H9 (cell line): ENCODE results near the gene HTRA1. TPM values are rescaled to one million over a fixed set of nuclear protein-coding genes. Genes with fewer than 3 reads are reported as not detected.

ENCODE experiments used
- DNase-seq: peaks from one replicate; pipeline ENCODE4 v3.0.0-alpha.2; 2017
- H2AFZ ChIP-seq: one replicate; pipeline ENCODE4 v1.6.1; 2013; ENCODE audit warnings: mild to moderate bottlenecking, low read length, control low read depth, moderate library complexity
- H2AK5ac ChIP-seq: 2 replicates; pipeline ENCODE4 v1.6.1; 2013; ENCODE audit warnings: low read length, control low read depth, mixed read lengths; ENCODE audit not compliant: insufficient read length
- H2BK120ac ChIP-seq: one replicate; pipeline ENCODE4 v1.6.1; 2013; ENCODE audit warnings: low read depth, mild to moderate bottlenecking, low read length, control low read depth, inconsistent platforms; ENCODE audit not compliant: poor library complexity, severe bottlenecking
- H2BK12ac ChIP-seq: 2 replicates; pipeline ENCODE4 v1.6.1; 2013; ENCODE audit warnings: low read length, control low read depth, mixed read lengths, low read depth; ENCODE audit not compliant: insufficient read length
- H2BK15ac ChIP-seq: 2 replicates; pipeline ENCODE4 v1.6.1; 2013; ENCODE audit warnings: low read depth, low read length, control low read depth
- H2BK20ac ChIP-seq: one replicate; pipeline ENCODE4 v1.6.1; 2013; ENCODE audit warnings: low read depth, mild to moderate bottlenecking, low read length, control low read depth, inconsistent platforms; ENCODE audit not compliant: poor library complexity, severe bottlenecking
- H2BK5ac ChIP-seq: 2 replicates; pipeline ENCODE4 v1.6.1; 2013; ENCODE audit warnings: low read length, control low read depth, mixed read lengths; ENCODE audit not compliant: insufficient read length
- H3K14ac ChIP-seq: 2 replicates; pipeline ENCODE4 v1.6.1; 2013; ENCODE audit warnings: low read length, control low read depth; ENCODE audit not compliant: insufficient read depth
- H3K18ac ChIP-seq: 2 replicates; pipeline ENCODE4 v1.6.1; 2013; ENCODE audit warnings: low read depth, mild to moderate bottlenecking, mixed read lengths, low read length, control low read depth; ENCODE audit not compliant: insufficient read length
- H3K23ac ChIP-seq: 2 replicates; pipeline ENCODE4 v1.6.1; 2013; ENCODE audit warnings: low read length, control low read depth, mixed read lengths, low read depth; ENCODE audit not compliant: insufficient read length
- H3K23me2 ChIP-seq: 2 replicates; pipeline ENCODE4 v1.6.1; 2013; ENCODE audit warnings: low read depth, mild to moderate bottlenecking, mixed read lengths, low read length, control low read depth; ENCODE audit not compliant: insufficient read length, poor library complexity, severe bottlenecking
- H3K27ac ChIP-seq: 2 replicates; pipeline ENCODE4 v1.5.1; 2013; ENCODE audit warnings: low read length, control low read depth, mixed read lengths, low read depth; ENCODE audit not compliant: insufficient read length
- H3K27me3 ChIP-seq: 2 replicates; pipeline ENCODE4 v1.6.1; 2013; ENCODE audit warnings: low read length, control low read depth, inconsistent platforms; ENCODE audit not compliant: insufficient read depth
- H3K4ac ChIP-seq: 2 replicates; pipeline ENCODE4 v1.6.1; 2013; ENCODE audit warnings: low read depth, mild to moderate bottlenecking, control low read depth, inconsistent platforms, low read length, moderate library complexity
- H3K4me1 ChIP-seq: 2 replicates; pipeline ENCODE4 v1.6.1; 2013; ENCODE audit warnings: low read length, control low read depth, inconsistent platforms; ENCODE audit not compliant: insufficient read depth
- H3K4me2 ChIP-seq: 2 replicates; pipeline ENCODE4 v1.6.1; 2013; ENCODE audit warnings: low read length, control low read depth, mixed read lengths; ENCODE audit not compliant: insufficient read length, insufficient read depth
- H3K56ac ChIP-seq: 2 replicates; pipeline ENCODE4 v1.6.1; 2013; ENCODE audit warnings: low read depth, mild to moderate bottlenecking, mixed read lengths, low read length, control low read depth; ENCODE audit not compliant: insufficient read length
- H3K79me1 ChIP-seq: 2 replicates; pipeline ENCODE4 v1.6.1; 2013; ENCODE audit warnings: low read depth, mild to moderate bottlenecking, moderate library complexity, low read length, control low read depth, inconsistent platforms; ENCODE audit not compliant: insufficient read depth, poor library complexity, severe bottlenecking
- H3K79me2 ChIP-seq: 2 replicates; pipeline ENCODE4 v1.6.1; 2013; ENCODE audit warnings: low read length, control low read depth, inconsistent platforms; ENCODE audit not compliant: insufficient read depth
- H3K9ac ChIP-seq: 2 replicates; pipeline ENCODE4 v1.6.1; 2013; ENCODE audit warnings: low read length, control low read depth, mixed read lengths; ENCODE audit not compliant: insufficient read length; ENCODE audit errors: extremely low read depth
- H3K9me3 ChIP-seq: one replicate; pipeline ENCODE4 v1.6.1; 2013; ENCODE audit warnings: low read depth, low read length, inconsistent platforms; ENCODE audit not compliant: control insufficient read depth
- H3T11ph ChIP-seq: one replicate; pipeline ENCODE4 v1.6.1; 2013; ENCODE audit warnings: mild to moderate bottlenecking, low read length, control low read depth, inconsistent platforms
- H4K20me1 ChIP-seq: one replicate; pipeline ENCODE4 v1.6.1; 2013; ENCODE audit not compliant: control insufficient read depth, insufficient read length, insufficient read depth
- H4K5ac ChIP-seq: 2 replicates; pipeline ENCODE4 v1.6.1; 2013; ENCODE audit warnings: low read depth, mild to moderate bottlenecking, mixed read lengths, low read length, control low read depth; ENCODE audit not compliant: insufficient read length
- H4K8ac ChIP-seq: replicated peaks from 2 replicates; pipeline ENCODE4 v1.6.1; 2013; ENCODE audit warnings: low read length, control low read depth, mixed read lengths, low read depth; ENCODE audit not compliant: insufficient read length
- H4K91ac ChIP-seq: 2 replicates; pipeline ENCODE4 v1.6.1; 2013; ENCODE audit warnings: low read depth, mild to moderate bottlenecking, moderate library complexity, mixed read lengths, low read length, control low read depth; ENCODE audit not compliant: insufficient read length
- H3K27ac Mint-ChIP-seq, 3 experiments: 2 replicates in 2 of 3; 3 replicates in 1 of 3; pipeline ENCODE4 v1.8.0; 2020 to 2021; ENCODE audit warnings: mixed read lengths in 3 of 3, mild to moderate bottlenecking in 1 of 3, moderate library complexity in 1 of 3
- H3K27me3 Mint-ChIP-seq: 2 replicates; pipeline ENCODE4 v1.8.0; 2021; ENCODE audit warnings: low read depth, mild to moderate bottlenecking, moderate library complexity, mixed read lengths
- H3K36me3 Mint-ChIP-seq, 3 experiments: 2 replicates in 2 of 3; 3 replicates in 1 of 3; pipeline ENCODE4 v1.8.0; 2020 to 2021; ENCODE audit warnings: low read depth in 3 of 3, mixed read lengths in 3 of 3; ENCODE audit not compliant: insufficient read depth in 1 of 3
- H3K4me1 Mint-ChIP-seq, 2 experiments: 2 replicates each; pipeline ENCODE4 v1.8.0; 2020; ENCODE audit warnings: mixed read lengths in 2 of 2
- H3K4me3 Mint-ChIP-seq, 2 experiments: 2 replicates in 1 of 2; 3 replicates in 1 of 2; pipeline ENCODE4 v1.8.0; 2020 to 2021; ENCODE audit warnings: mild to moderate bottlenecking in 2 of 2, mixed read lengths in 2 of 2, moderate library complexity in 1 of 2
- H3K9me3 Mint-ChIP-seq, 2 experiments: 2 replicates in 1 of 2; 3 replicates in 1 of 2; pipeline ENCODE4 v1.8.0; 2020; ENCODE audit warnings: mild to moderate bottlenecking in 2 of 2, mixed read lengths in 2 of 2, moderate library complexity in 1 of 2
- CTCF ChIP-seq: fragments of 200-600 bp; sonication (generic); conservative IDR thresholded peaks from 3 replicates; pipeline ENCODE4 v1.8.0; 2021; ENCODE audit warnings: antibody characterized with exemption, mild to moderate bottlenecking
- WGBS: extraction: QIAGEN DNeasy Blood & Tissue Kit; methylation state at CpG from one replicate; pipeline ENCODE4 v1.1.7; 2013; ENCODE audit warnings: missing lambda C conversion rate, low lambda C conversion rate, mixed read lengths; ENCODE audit not compliant: insufficient read length; ENCODE audit errors: extremely low coverage; 5-methylcytosine and 5-hydroxymethylcytosine counted together
- total RNA-seq: library from RNA; stranded (reverse); gene quantifications from 2 replicates; pipeline ENCODE4 v1.2.1, GENCODE V29; 2021

The HTRA1 gene
- total RNA-seq, 1 experiment from 2014 or later, result 11.1 TPM

DNA sequence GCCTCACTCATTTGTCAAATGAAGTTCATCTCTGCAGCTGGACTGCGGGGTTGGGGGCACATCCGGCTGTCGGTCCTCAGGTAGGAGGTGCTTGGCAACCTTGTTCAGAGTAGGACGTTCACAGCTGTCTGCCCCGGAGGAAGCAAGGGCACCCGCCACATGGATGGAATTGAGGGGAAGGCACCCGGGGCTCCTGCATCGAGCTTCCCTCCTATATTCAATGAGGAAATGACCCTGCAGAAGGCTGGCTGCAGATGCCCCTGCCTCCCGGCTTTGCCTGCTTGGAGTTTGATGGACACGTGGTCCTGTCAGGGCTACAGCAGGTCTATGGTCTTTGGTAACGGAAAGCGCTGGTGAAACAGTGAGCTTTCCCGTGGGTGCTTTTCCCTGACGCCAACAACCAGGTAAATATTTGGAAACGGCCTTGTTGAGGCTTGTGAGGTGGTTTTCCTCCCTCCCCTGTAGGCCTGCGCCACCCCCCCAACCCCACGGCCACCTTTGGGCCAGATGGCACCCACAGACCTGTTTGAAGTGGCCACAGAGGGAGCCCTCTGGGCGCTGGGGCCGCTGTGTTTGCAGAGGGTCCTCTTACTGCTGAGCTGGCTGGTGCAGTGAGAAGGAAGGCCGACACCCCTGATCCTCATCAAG is 32.9 kb downstream of the HTRA1 start:
- H3K27me3 ChIP-seq, result no peaks in the 10 kb centered on the region
- H3K79me1 ChIP-seq, result no peaks in the 10 kb centered on the region
- H3K27ac ChIP-seq, result no peak overlapping the region
- no peak overlapping the region for H4K8ac ChIP-seq
- H4K91ac ChIP-seq, result no peak overlapping the region
- no CpG with 5 or more reads among the region's 20 CpGs for WGBS
- H3K9ac ChIP-seq, result no peak overlapping the region
- H3K4me1 ChIP-seq, result no peaks in the 10 kb centered on the region
- peaks cover 2% of the 10 kb centered on the region; the same call in 1 of the 2 replicates for H3K27me3 Mint-ChIP-seq
- TF ChIP-seq CTCF, result no peak
- no peaks in the 10 kb centered on the region for H3K23me2 ChIP-seq
- H3K56ac ChIP-seq, result no peak overlapping the region
- peak overlapping the region in 2 of 3 experiments; percentile 39 to 79; a peak in 1 of 7 replicates for H3K27ac Mint-ChIP-seq
- H3K23ac ChIP-seq, result no peak overlapping the region
- no peak overlapping the region for H2AFZ ChIP-seq
- no peaks in the 10 kb centered on the region for H3K79me2 ChIP-seq
- H3K18ac ChIP-seq, result no peak overlapping the region
- H3K14ac ChIP-seq, result no peak overlapping the region
- no peak overlapping the region for H3K4me2 ChIP-seq
- H2BK20ac ChIP-seq, result no peak overlapping the region
- H2BK15ac ChIP-seq, result no peak overlapping the region
- H4K5ac ChIP-seq, result no peak overlapping the region
- peaks cover 5 to 15% of the 10 kb centered on the region in 2 experiments for H3K4me1 Mint-ChIP-seq
- H3K9me3 Mint-ChIP-seq, result no peaks in the 10 kb centered on the region
- no peak overlapping the region for H2BK120ac ChIP-seq
- H2AK5ac ChIP-seq, result no peak overlapping the region
- no peaks in the 10 kb centered on the region for H4K20me1 ChIP-seq
- H3T11ph ChIP-seq, result no peak overlapping the region
- H2BK5ac ChIP-seq, result no peak overlapping the region
- no peak overlapping the region for H3K4me3 Mint-ChIP-seq
- no peak overlapping the region for H3K4ac ChIP-seq
- no peaks in the 10 kb centered on the region for H3K9me3 ChIP-seq
- no peak for DNase-seq
- no peak overlapping the region for H2BK12ac ChIP-seq
- no peaks in the 10 kb centered on the region; a peak in 1 of 7 replicates for H3K36me3 Mint-ChIP-seq
